Parathyroid adenoma (tissue), 2 donors: ENCODE results near the gene GLIPR1.

Experiments
- H2AFZ ChIP-seq: fragments of 300-600 bp; sonication (generic); one replicate; pipeline ENCODE4 v1.7.0; 2017; ENCODE audit warnings: antibody characterized with exemption, mild to moderate bottlenecking
- H3K27ac ChIP-seq: fragments of 300-600 bp; sonication (generic); one replicate; pipeline ENCODE4 v1.7.0; 2017
- H3K27me3 ChIP-seq: fragments of 300-600 bp; sonication (generic); one replicate; pipeline ENCODE4 v1.7.0; 2017; ENCODE audit warnings: low read length; ENCODE audit not compliant: control insufficient read depth, insufficient read depth
- H3K36me3 ChIP-seq: fragments of 300-600 bp; sonication (generic); one replicate; pipeline ENCODE4 v1.7.0; 2017; ENCODE audit warnings: low read length; ENCODE audit not compliant: control insufficient read depth, insufficient read depth
- H3K4me1 ChIP-seq: fragments of 300-600 bp; sonication (generic); one replicate; pipeline ENCODE4 v1.7.0; 2017; ENCODE audit warnings: control low read depth
- H3K4me2 ChIP-seq: fragments of 300-600 bp; sonication (generic); one replicate; pipeline ENCODE4 v1.7.0; 2017; ENCODE audit warnings: low read length
- H3K4me3 ChIP-seq: fragments of 300-600 bp; sonication (generic); one replicate; pipeline ENCODE4 v1.7.0; 2017; ENCODE audit warnings: low read depth, low read length
- H3K79me2 ChIP-seq: fragments of 300-600 bp; sonication (generic); one replicate; pipeline ENCODE4 v1.7.0; 2017; ENCODE audit warnings: control low read depth
- H3K9ac ChIP-seq: fragments of 300-600 bp; sonication (generic); one replicate; pipeline ENCODE4 v1.7.0; 2017; ENCODE audit warnings: mild to moderate bottlenecking
- H3K9me3 ChIP-seq: fragments of 300-600 bp; sonication (generic); one replicate; pipeline ENCODE4 v1.7.0; 2017; ENCODE audit warnings: low read length; ENCODE audit not compliant: control insufficient read depth
- CTCF ChIP-seq: fragments of 300-600 bp; sonication (generic); IDR thresholded peaks from one replicate; pipeline ENCODE4 v1.7.0; 2017; ENCODE audit warnings: antibody characterized with exemption, mild to moderate bottlenecking
- donor health status: primary hyperparathyroidism.

GLIPR1 gene

GRCh38 chr12:75487308-75487707 lies 6.8 kb downstream of the GLIPR1 start:
- no peaks in the 10 kb centered on the region for H3K79me2 ChIP-seq
- no peak overlapping the region for H3K4me3 ChIP-seq
- H3K4me2 ChIP-seq, result no peak overlapping the region
- no peaks in the 10 kb centered on the region for H3K9me3 ChIP-seq
- no peak overlapping the region for H3K9ac ChIP-seq
- H2AFZ ChIP-seq, result no peak overlapping the region
- H3K4me1 ChIP-seq, result no peaks in the 10 kb centered on the region
- no peaks in the 10 kb centered on the region for H3K36me3 ChIP-seq
- TF ChIP-seq CTCF, result no peak
- no peaks in the 10 kb centered on the region for H3K27me3 ChIP-seq
- no peak overlapping the region for H3K27ac ChIP-seq

- Histone ChIP-seq H3K4me1 (no peaks in the 10 kb centered on the region), H3K9ac (no peak overlapping the region), H2AFZ (no peak overlapping the region), H3K27me3 (no peaks in the 10 kb centered on the region), H3K9me3 (no peaks in the 10 kb centered on the region), H3K36me3 (no peaks in the 10 kb centered on the region), H3K4me3 (no peak overlapping the region), H3K4me2 (no peak overlapping the region), H3K27ac (no peak overlapping the region), H3K79me2 (no peaks in the 10 kb centered on the region)
- TF ChIP-seq CTCF, result no peak
Measured at GRCh38 chr12:75488553-75488952, 8.0 kb downstream of the GLIPR1 start.

GRCh38 chr12:75489187-75489586 lies 8.6 kb downstream of the GLIPR1 start:
- no peak for TF ChIP-seq CTCF
- no peak overlapping the region for H3K4me2 ChIP-seq
- no peaks in the 10 kb centered on the region for H3K4me1 ChIP-seq
- H3K36me3 ChIP-seq, result no peaks in the 10 kb centered on the region
- no peak overlapping the region for H2AFZ ChIP-seq
- H3K9ac ChIP-seq, result no peak overlapping the region
- H3K27ac ChIP-seq, result no peak overlapping the region
- H3K27me3 ChIP-seq, result no peaks in the 10 kb centered on the region
- H3K9me3 ChIP-seq, result no peaks in the 10 kb centered on the region
- H3K79me2 ChIP-seq, result no peaks in the 10 kb centered on the region
- no peak overlapping the region for H3K4me3 ChIP-seq

- no peaks in the 10 kb centered on the region for H3K4me1 ChIP-seq
- no peak for TF ChIP-seq CTCF
- no peak overlapping the region for H3K4me3 ChIP-seq
- no peaks in the 10 kb centered on the region for H3K79me2 ChIP-seq
- H3K27ac ChIP-seq, result no peak overlapping the region
- H2AFZ ChIP-seq, result no peak overlapping the region
- no peaks in the 10 kb centered on the region for H3K27me3 ChIP-seq
- H3K9ac ChIP-seq, result no peak overlapping the region
- H3K4me2 ChIP-seq, result no peak overlapping the region
- no peaks in the 10 kb centered on the region for H3K9me3 ChIP-seq
- H3K36me3 ChIP-seq, result no peaks in the 10 kb centered on the region
Measured at GRCh38 chr12:75489613-75490210, 9.2 kb downstream of the GLIPR1 start.

GRCh38 chr12:75491169-75491568 lies 10.6 kb downstream of the GLIPR1 start:
- no peaks in the 10 kb centered on the region for H3K9me3 ChIP-seq
- no peak overlapping the region for H2AFZ ChIP-seq
- H3K4me1 ChIP-seq, result no peaks in the 10 kb centered on the region
- no peaks in the 10 kb centered on the region for H3K27me3 ChIP-seq
- H3K27ac ChIP-seq, result no peak overlapping the region
- no peak overlapping the region for H3K9ac ChIP-seq
- no peak overlapping the region for H3K4me2 ChIP-seq
- TF ChIP-seq CTCF, result no peak
- H3K79me2 ChIP-seq, result no peaks in the 10 kb centered on the region
- no peak overlapping the region for H3K4me3 ChIP-seq
- no peaks in the 10 kb centered on the region for H3K36me3 ChIP-seq
